Fibroblast of lung (primary cell): ENCODE data around the gene DYRK2. TPM values are rescaled to one million over a fixed set of nuclear protein-coding genes. Genes with fewer than 3 reads are reported as not detected.
A peak's percentile ranks its signal among the peaks of the same experiment; 100 is the strongest.

Source experiments
- DNase-seq, 2 donors: peaks; one replicate each; pipeline versions ENCODE4 v3.0.0 to v3.0.0-alpha.2; 2010; ENCODE audit warnings: low read depth in 2 of 2
- H2AFZ ChIP-seq: 2 replicates; pipeline ENCODE4 v1.5.1; 2012; ENCODE audit warnings: low read length, control low read depth, inconsistent platforms
- H3K27ac ChIP-seq: 2 replicates; pipeline ENCODE4 v1.5.1; 2011; ENCODE audit warnings: low read length, control low read depth; ENCODE audit not compliant: insufficient read depth
- H3K27me3 ChIP-seq: 2 replicates; pipeline ENCODE4 v1.5.1; 2011; ENCODE audit warnings: mild to moderate bottlenecking, low read length; ENCODE audit not compliant: control insufficient read depth, insufficient read depth
- H3K36me3 ChIP-seq: 2 replicates; pipeline ENCODE4 v1.5.1; 2011; ENCODE audit warnings: low read length; ENCODE audit not compliant: control insufficient read depth, insufficient read depth
- H3K4me1 ChIP-seq: 2 replicates; pipeline ENCODE4 v1.5.1; 2011; ENCODE audit warnings: low read length; ENCODE audit not compliant: control insufficient read depth, insufficient read depth; ENCODE audit errors: extremely low read depth
- H3K4me2 ChIP-seq: 2 replicates; pipeline ENCODE4 v1.5.1; 2011; ENCODE audit warnings: low read length, control low read depth; ENCODE audit not compliant: insufficient read depth; ENCODE audit errors: extremely low read depth
- H3K4me3 ChIP-seq, 4 experiments: fragments of 200-600 bp in 1 of 4; sonication (generic) in 1 of 4; replicated peaks in 1 of 4; 2 replicates each; pipeline ENCODE4 v1.5.1; 2011 to 2016; ENCODE audit warnings: low read length in 4 of 4, low read depth in 3 of 4, mild to moderate bottlenecking in 3 of 4, control low read depth in 2 of 4, inconsistent platforms in 1 of 4, mixed read lengths in 1 of 4; ENCODE audit not compliant: insufficient read depth in 1 of 4; ENCODE audit errors: control extremely low read depth in 1 of 4
- H3K79me2 ChIP-seq: 2 replicates; pipeline ENCODE4 v1.5.1; 2012; ENCODE audit warnings: mild to moderate bottlenecking, low read length, inconsistent platforms; ENCODE audit not compliant: control insufficient read depth, insufficient read depth
- H3K9ac ChIP-seq: 2 replicates; pipeline ENCODE4 v1.5.1; 2011; ENCODE audit warnings: mild to moderate bottlenecking, low read length, control low read depth; ENCODE audit not compliant: insufficient read depth
- H3K9me3 ChIP-seq: 2 replicates; pipeline ENCODE4 v1.5.1; 2012; ENCODE audit warnings: low read depth, low read length; ENCODE audit not compliant: control insufficient read depth, insufficient read depth
- H4K20me1 ChIP-seq: 2 replicates; pipeline ENCODE4 v1.5.1; 2011; ENCODE audit warnings: low read length; ENCODE audit not compliant: control insufficient read depth, insufficient read depth; ENCODE audit errors: extremely low read depth
- CTCF ChIP-seq, 2 donors: IDR thresholded peaks in 1 of 2; conservative IDR thresholded peaks in 1 of 2; 1 replicate in 1 of 2; 2 replicates in 1 of 2; pipeline ENCODE4 v1.5.1; 2011 to 2012; ENCODE audit warnings: low read length in 2 of 2, control low read depth in 1 of 2, inconsistent platforms in 1 of 2, low read depth in 1 of 2, mild to moderate bottlenecking in 1 of 2
- EZH2 ChIP-seq: IDR thresholded peaks from 2 replicates; pipeline ENCODE4 v1.5.1; 2012; ENCODE audit warnings: low read length, control low read depth, mild to moderate bottlenecking; ENCODE audit errors: missing control alignments
- polyA plus RNA-seq, 2 donors: library from polyadenylated mRNA; depleted of rRNA in 1 of 2; stranded (reverse) in 1 of 2; unstranded in 1 of 2; fragments of >200 nt; gene quantifications; 2 replicates each; pipeline ENCODE4 v1.2.1, GENCODE V29; 2011 to 2012; ENCODE audit warnings: missing spikeins in 1 of 2
- total RNA-seq: library from RNA; depleted of rRNA; stranded (reverse); fragments of >200 nt; gene quantifications from 2 replicates; pipeline ENCODE4 v1.2.1, GENCODE V29; 2014

DYRK2 gene
- total and polyA plus RNA-seq, 2 donors (not counting 1 experiment from before 2014, with no cell fraction given) = 18.7 to 22.5 TPM

GRCh38 chr12:67710582-67710981 is 62.0 kb downstream of the DYRK2 start:
- H4K20me1 ChIP-seq = no peaks in the 10 kb centered on the region
- H2AFZ ChIP-seq = peak overlapping the region; percentile 30
- no peaks in the 10 kb centered on the region for H3K36me3 ChIP-seq
- H3K27ac ChIP-seq = no peak overlapping the region
- DNase-seq = peak; percentile 24 to 36
- H3K4me3 ChIP-seq = no peak overlapping the region
- H3K9ac ChIP-seq = no peak overlapping the region
- H3K27me3 ChIP-seq = no peaks in the 10 kb centered on the region
- H3K79me2 ChIP-seq = no peaks in the 10 kb centered on the region
- H3K9me3 ChIP-seq = no peaks in the 10 kb centered on the region
- TF ChIP-seq CTCF (conservative IDR thresholded peaks at IDR 0.05 in 1 of 2, IDR thresholded peaks at IDR 0.05 in 1 of 2; ENCODE audit: low read depth in 1 of 2, low read length in 2 of 2) (no peak), EZH2 (no peak)
- H3K4me2 ChIP-seq = no peak overlapping the region
- peaks cover 4% of the 10 kb centered on the region for H3K4me1 ChIP-seq

DNA sequence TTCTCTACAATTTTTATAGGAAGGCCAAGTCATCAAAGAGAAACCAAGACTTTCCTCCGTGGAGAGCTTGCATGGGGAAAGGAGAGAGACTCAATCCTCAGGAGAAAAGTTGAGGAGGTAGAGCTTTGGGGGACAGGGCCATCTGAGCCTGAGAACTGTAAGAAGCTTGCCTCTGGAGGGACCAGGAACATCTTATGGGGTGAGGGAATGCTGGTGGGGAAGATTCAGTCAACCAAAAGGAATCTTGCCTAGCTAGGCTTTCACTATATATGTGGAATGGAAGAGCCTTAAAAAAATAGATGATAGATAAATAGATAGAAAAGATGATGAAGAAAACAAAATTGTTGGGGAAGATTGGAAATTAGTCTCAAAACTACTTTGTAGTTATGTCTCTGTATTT is 63.5 kb downstream of the DYRK2 start:
- Histone ChIP-seq H3K4me1 (peaks cover 2% of the 10 kb centered on the region), H4K20me1 (no peaks in the 10 kb centered on the region), H3K9me3 (no peaks in the 10 kb centered on the region), H3K36me3 (no peaks in the 10 kb centered on the region), H3K79me2 (no peaks in the 10 kb centered on the region), H3K27ac (no peak overlapping the region), H3K9ac (no peak overlapping the region), H2AFZ (no peak overlapping the region), H3K4me3 (no peak overlapping the region), H3K4me2 (no peak overlapping the region), H3K27me3 (no peaks in the 10 kb centered on the region)
- TF ChIP-seq EZH2 = no peak
- no peak for TF ChIP-seq CTCF (conservative IDR thresholded peaks at IDR 0.05 in 1 of 2, IDR thresholded peaks at IDR 0.05 in 1 of 2; ENCODE audit: low read depth in 1 of 2, low read length in 2 of 2)
- DNase-seq = no peak

GRCh38 chr12:67714648-67715047 is 66.1 kb downstream of the DYRK2 start:
- H3K4me3 ChIP-seq = no peak overlapping the region
- DNase-seq = peak in 1 of 2 donors; percentile 50
- no peaks in the 10 kb centered on the region for H4K20me1 ChIP-seq
- H3K4me1 ChIP-seq = peaks cover 2% of the 10 kb centered on the region
- TF ChIP-seq EZH2 (no peak), CTCF (conservative IDR thresholded peaks at IDR 0.05 in 1 of 2, IDR thresholded peaks at IDR 0.05 in 1 of 2; ENCODE audit: low read depth in 1 of 2, low read length in 2 of 2) (no peak)
- no peaks in the 10 kb centered on the region for H3K27me3 ChIP-seq
- no peak overlapping the region for H2AFZ ChIP-seq
- H3K79me2 ChIP-seq = no peaks in the 10 kb centered on the region
- H3K36me3 ChIP-seq = no peaks in the 10 kb centered on the region
- no peaks in the 10 kb centered on the region for H3K9me3 ChIP-seq
- peak overlapping the region; percentile 21 for H3K4me2 ChIP-seq
- H3K27ac ChIP-seq = no peak overlapping the region
- no peak overlapping the region for H3K9ac ChIP-seq
